HG02981 (cell line): ENCODE measurements around the gene RRM2.
"Not testable (repeated sequence)": the region's sequence is repeated elsewhere in the genome, so short reads cannot be mapped to it uniquely, and the experiment has no call there.

Source experiments
- ATAC-seq: cut with Tn5 transposase; IDR thresholded peaks from one replicate; pipeline ENCODE4 v1.9.1; 2021; ENCODE audit warnings: mild to moderate bottlenecking, moderate library complexity; ENCODE audit not compliant: unreplicated experiment

RRM2 gene

GRCh38 chr2:10091182-10091888 lies 31.2 kb upstream of the RRM2 start:
- ATAC-seq: no peak

GRCh38 chr2:10091889-10092244 lies 30.7 kb upstream of the RRM2 start:
- ATAC-seq: not testable (repeated sequence)

- no peak for ATAC-seq
Observed at GRCh38 chr2:10094271-10094814, 28.2 kb upstream of the RRM2 start.

- no peak for ATAC-seq
Observed at GRCh38 chr2:10095175-10095574, 27.4 kb upstream of the RRM2 start.

GRCh38 chr2:10096641-10097040 lies 25.9 kb upstream of the RRM2 start:
- no peak for ATAC-seq

GRCh38 chr2:10097352-10098148 lies 25.0 kb upstream of the RRM2 start:
- peak; percentile 78 for ATAC-seq

GRCh38 chr2:10101491-10101890 lies 21.0 kb upstream of the RRM2 start:
- ATAC-seq: no peak

GRCh38 chr2:10103179-10103578 lies 19.4 kb upstream of the RRM2 start:
- no peak for ATAC-seq

GRCh38 chr2:10104906-10105305 lies 17.6 kb upstream of the RRM2 start:
- not testable (repeated sequence) for ATAC-seq

- no peak for ATAC-seq
Observed at GRCh38 chr2:10109311-10109710, 13.2 kb upstream of the RRM2 start.

GRCh38 chr2:10119027-10119325 lies 3.6 kb upstream of the RRM2 start:
- ATAC-seq: no peak

GRCh38 chr2:10119601-10120157 lies 2.9 kb upstream of the RRM2 start:
- ATAC-seq: no peak

- peak; percentile 44 for ATAC-seq
Observed at GRCh38 chr2:10120158-10120876, 2.2 kb upstream of the RRM2 start.

GRCh38 chr2:10120877-10121574 lies 1.5 kb upstream of the RRM2 start:
- no peak for ATAC-seq

GRCh38 chr2:10123281-10123680 lies 742 bp downstream of the RRM2 start:
- ATAC-seq: no peak

GRCh38 chr2:10124538-10125045 lies 2.1 kb downstream of the RRM2 start:
- no peak for ATAC-seq

GRCh38 chr2:10125842-10126631 lies 3.5 kb downstream of the RRM2 start:
- no peak for ATAC-seq

GRCh38 chr2:10126632-10127026 lies 4.1 kb downstream of the RRM2 start:
- ATAC-seq: no peak

- ATAC-seq: no peak
Observed at GRCh38 chr2:10128420-10128819, 5.9 kb downstream of the RRM2 start.

GRCh38 chr2:10129490-10129889 lies 7.0 kb downstream of the RRM2 start:
- no peak for ATAC-seq
